Keratinocyte (primary cell): ENCODE measurements around the gene ACSL6. TPM values are rescaled to one million over a fixed set of nuclear protein-coding genes. Genes with fewer than 3 reads are reported as not detected.

Experiments used
- polyA plus RNA-seq, 5 experiments: library from polyadenylated mRNA; depleted of rRNA in 3 of 5; stranded (reverse) in 3 of 5; stranded (forward) in 1 of 5; unstranded in 1 of 5; fragments of >200 nt; gene quantifications; 1 replicate in 1 of 5; 2 replicates in 3 of 5; 3 replicates in 1 of 5; pipeline versions ENCODE4 v1.2.1 to v1.2.3, GENCODE V29; 2011 to 2012; ENCODE audit warnings: missing spikeins in 2 of 5, low read depth in 1 of 5, low replicate concordance in 1 of 5

Gene ACSL6
- polyA plus RNA-seq, 1 donor (not counting 4 experiments of a cell fraction or from before 2014, with no cell fraction given) = 0.18 TPM

Other genes with a start within 250 kb of the ACSL6 start
- gene FNIP1, start 214.6 kb downstream of the ACSL6 start, polyA plus RNA-seq = 13.2 to 15.2 TPM (median 14.6 TPM) in 3 replicates
- not detected in 3 replicates for gene MEIKIN, start 66.0 kb downstream of the ACSL6 start, polyA plus RNA-seq
- gene IL3, start 49.0 kb upstream of the ACSL6 start, polyA plus RNA-seq = not detected in 3 replicates
- gene CSF2, start 62.1 kb upstream of the ACSL6 start, polyA plus RNA-seq = 6.9 to 9.2 TPM (median 7.2 TPM) in 3 replicates
- 93.6 to 158 TPM (median 112 TPM) in 3 replicates for gene P4HA2, start 216.2 kb upstream of the ACSL6 start, polyA plus RNA-seq
- gene PDLIM4, start 246.0 kb upstream of the ACSL6 start, polyA plus RNA-seq = 38.3 to 81.8 TPM (median 79.3 TPM) in 3 replicates